GM18861 (cell line): Measurements from ENCODE around the gene CENPM.

Source experiments
- ATAC-seq: cut with Tn5 transposase; IDR thresholded peaks from one replicate; pipeline ENCODE4 v1.9.1; 2021; ENCODE audit not compliant: unreplicated experiment

CENPM gene

DNA sequence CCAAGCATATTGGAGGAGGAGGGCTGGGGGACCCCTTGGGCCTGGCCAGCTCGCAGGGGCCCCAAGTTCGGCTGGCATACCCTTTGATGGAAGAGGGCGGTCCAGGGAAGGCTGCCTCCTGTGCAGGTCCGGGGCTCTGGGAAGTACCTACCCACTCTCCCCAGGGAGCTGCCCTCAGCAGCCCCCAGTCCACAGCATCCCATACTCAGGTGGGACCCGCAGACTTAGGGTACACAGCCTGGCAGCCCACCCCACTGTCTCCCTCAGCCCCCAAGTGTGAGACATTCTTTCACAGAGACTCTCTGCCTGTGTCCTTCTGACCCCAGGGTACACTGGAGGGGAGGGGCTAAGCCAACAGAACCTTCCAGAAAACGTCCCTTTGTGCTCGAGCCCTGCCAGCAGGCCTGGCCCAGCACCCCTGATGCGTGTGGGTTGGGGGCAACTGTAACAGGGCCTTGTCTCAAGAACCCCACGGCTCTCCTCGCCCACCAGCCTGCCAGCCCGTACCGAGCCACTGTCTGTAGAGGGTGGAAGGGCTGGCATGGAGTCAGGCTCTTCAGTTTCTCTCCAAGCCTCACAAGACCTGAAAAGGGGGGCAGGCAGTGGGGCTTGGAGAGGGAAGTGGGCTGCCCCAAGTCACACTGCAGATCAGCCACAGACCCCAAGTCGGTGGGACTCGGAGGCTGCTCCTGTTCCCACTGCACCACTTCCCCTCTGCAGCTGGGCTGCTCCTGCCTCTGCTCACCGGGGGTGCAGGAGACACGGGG lies 13.4 kb downstream of the CENPM start:
- ATAC-seq: no peak

DNA sequence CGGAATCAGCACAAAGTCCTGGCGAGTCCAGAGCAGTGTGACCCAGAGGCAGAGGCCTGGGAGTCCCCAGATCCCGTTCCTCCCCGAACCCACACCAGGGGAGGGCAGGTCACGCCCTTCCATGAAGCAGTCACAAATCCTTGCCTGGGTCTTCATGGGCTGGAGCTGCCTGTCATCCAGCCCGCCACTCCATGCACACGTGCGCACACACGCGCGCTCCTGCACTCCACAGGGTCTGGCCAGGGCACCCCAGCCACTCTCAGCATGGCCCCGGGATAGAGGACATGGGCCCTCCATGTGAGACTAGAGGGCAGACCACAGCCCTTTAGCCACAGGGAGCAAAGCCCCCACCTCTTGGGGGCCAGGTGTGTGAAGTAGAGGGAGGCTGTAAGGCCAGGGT lies 14.6 kb downstream of the CENPM start:
- no peak for ATAC-seq

DNA sequence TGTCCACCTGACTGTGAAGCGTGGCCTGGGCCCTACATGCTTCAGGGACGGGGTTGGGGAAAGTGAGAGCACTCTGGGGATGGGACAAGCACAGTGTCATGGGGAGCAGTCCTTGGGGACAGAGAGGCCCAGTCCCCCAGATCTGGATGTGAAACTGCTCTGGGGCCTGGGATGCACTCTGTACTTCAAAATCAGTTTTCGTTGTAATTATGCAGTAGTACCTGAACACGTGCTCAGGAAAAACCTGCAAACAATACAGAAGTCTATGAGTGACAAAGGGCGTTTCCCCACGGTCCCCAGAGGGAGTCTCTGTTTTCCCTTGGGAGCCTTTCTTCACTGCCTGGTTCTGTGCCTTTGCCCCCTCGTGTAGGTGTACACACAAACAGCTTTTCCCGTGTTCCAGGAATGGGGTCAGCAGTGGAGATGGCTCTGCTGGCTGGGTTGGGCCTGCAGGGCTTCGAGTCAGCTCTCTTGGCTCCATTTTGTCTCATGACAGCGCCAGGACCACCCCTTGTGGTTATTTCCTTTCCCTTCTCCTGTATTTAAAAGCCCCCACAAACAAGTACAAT lies 15.2 kb downstream of the CENPM start:
- ATAC-seq: peak; percentile 28

DNA sequence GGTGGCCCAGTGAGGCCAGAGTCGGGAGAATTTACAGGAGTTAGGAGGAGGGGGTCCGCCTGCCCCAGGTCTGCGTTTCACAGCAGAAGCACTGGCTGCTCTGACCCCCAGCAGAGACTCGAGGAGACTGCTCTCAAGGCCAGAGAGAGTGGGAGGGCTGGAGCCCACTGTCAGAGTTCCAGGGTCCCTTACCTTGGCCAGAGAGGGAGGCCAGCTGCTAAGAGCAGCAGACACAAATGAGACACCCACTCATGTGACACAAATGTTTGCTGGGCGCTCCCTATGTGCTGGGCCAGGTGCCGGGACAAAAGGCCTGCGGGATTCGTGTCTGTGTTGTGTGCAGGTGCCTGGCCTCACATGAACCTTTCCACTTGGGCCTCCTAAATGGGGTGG lies 17.5 kb downstream of the CENPM start:
- no peak for ATAC-seq

DNA sequence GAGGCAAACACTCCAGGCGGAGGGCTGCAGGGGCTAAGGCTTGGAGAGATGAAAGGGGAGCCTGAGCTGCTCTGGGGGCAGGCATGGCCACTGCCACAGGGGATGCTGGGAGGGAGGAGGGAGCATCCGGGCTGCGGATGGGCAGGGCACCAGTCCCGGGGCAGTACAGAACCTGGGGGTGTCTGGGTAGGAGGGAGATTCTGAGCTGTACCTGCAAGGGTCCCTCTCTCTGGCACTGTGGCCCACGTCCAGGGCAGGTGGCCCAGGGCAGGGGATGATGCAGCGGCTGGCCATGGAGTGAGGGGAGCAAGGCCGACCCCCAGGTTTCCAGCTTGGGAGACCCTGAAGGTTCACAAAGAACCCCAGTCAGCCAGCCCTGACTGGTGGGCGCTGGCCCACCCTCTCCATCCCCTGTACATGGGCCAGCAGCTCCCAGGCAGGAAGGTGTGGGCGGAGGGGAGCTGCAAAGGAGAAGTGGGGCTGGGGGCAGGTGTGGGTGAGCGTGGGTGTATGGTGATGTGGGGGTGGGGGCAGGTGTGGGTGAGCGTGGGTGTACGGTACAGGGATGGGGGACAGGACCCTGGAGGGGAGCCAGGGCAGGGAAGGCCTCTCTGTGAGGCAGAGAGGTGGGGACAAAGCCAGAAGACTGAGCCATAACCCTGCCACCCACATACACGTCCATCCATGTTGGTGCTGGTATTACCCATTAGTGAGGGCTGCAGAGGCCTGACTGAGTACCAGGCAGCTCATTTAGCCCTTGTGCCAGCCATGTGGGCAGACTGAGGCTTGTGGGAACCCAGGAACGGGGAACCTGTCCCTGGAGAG lies 18.1 kb downstream of the CENPM start:
- ATAC-seq: no peak

DNA sequence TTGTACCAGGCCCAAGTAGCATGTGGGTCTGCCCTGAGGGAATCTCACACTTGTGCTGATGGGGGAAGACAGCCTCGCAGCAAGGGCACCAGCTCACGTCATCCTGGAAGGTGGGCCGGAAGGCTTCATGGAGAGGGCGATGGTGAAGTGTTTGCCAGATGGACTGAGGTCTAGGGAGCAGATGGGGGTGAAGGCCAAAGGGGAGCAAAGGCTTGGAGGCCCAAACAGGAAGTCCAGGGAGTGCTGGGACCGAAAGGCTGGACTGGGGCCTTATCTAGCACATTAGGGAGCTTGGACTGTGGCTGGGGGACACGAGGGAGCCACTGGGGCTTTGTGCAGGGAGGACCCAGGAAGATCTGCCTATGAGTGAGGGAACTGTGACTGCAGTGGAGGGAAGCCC lies 19.1 kb downstream of the CENPM start:
- ATAC-seq: no peak

DNA sequence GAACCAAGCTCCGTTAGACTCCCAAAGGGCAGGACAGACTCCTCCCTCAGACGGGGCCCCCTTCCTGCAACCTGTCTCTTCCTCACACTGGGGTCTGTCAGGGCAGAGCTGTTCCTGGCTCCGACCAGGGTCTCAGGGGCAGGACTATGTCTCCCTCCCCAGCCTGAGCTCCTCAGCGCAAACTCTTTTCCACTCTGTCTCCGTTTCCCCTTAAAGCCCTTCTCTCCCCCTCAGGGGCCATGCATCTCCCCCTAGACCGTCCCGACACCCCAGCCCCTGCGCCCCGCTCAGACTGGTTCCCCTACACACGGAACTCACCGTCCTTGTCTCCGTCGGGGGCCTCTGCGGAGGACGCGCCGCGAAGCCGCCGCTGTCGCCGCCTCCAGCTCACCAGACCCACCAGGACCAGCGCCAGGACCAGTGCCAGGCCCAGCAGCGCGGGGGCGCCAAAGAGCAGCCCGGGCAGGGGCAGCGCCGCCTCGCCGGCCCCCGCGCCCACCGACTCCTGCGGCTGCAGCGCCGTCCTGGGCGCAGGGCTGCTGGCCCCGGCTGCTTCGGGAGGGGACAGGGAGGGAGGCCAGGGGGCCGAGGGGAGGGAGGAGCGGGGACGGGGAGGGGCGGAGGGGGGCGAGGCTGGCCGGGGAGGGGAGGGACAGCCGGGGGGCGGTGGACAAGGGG lies 21.0 kb downstream of the CENPM start:
- ATAC-seq: peak; percentile 20

DNA sequence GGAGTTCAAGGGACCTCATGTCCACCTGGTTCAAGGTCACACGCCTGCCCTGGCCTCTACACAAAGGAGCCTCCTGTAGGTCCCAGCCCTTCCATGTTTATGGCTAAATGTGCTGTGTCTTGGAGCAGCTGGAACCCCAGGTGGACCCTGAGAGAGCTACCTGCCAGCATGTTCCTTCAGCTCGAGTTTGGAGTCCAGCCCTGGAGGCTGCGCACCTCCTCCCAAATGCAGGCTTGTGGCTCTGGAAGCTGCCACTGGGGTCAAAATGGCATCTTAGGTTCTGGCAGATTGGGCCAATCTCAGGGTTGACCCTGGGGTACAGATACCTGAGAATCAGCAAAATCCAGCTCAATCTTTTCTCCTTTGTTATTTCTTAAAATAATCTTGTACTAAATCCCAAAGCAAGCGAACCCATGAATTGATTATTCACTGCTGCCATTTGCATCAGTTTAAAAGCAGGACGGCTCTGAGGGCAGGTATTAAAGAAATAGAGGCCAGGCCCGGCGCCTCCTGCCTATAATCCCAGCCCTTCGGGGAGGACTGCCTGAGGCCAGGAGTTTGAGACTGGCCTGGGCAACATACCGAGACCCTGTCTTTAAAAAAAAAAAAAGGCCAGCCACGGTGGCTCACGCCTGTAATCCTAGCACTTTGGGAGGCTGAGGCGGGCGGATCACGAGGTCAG lies 23.2 kb downstream of the CENPM start:
- no peak for ATAC-seq

DNA sequence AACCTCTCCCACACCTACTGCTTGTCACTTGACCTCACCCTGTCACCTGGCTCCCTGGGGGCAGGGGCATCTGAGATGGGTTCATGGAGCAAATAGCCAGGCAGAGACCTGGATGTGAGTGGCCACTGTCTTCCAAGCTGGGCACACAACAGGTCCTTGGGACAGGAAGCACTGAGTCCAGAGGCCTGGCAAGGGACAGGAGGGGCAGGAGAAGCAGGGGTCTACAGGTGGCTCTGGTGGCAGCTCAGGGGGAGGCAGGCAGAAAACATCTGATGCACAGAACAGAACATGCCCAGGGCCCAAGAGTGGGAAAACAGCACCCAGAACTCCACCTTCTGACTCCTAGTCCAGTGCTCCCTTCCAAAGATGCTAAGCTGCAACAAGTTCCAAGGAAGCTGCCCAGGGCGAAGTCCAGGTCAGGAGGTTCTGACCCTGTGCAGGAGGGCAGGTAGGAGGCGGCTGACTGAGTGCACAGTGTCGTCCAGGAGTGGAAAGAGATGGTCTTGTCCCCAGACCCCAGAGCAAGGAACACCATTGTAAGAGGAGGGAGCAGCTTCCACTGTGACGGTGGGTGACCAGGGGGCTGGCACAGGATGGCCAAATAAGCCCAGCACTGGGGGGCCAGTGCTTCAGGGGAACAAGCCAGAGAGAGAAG lies 23.9 kb downstream of the CENPM start:
- ATAC-seq: no peak

DNA sequence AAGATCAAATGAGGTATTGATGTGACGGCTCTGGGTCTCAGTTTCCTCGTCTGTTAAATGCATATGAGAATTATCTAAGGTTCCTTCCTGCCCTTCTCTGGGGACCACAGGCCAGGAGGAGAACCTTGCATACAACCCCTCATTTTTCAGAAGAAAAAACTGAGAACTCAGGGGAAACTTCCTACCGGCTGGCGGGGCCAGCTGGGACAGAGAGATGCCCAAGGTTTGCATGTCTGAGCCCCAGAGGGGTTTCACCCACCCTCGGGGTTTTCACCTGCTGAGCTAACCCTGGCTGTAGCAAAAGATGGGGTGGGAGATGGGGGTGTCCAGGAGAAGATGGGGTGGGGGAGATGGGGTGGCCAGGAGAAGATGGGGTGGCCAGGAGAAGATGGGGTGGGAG lies 24.6 kb downstream of the CENPM start:
- no peak for ATAC-seq

DNA sequence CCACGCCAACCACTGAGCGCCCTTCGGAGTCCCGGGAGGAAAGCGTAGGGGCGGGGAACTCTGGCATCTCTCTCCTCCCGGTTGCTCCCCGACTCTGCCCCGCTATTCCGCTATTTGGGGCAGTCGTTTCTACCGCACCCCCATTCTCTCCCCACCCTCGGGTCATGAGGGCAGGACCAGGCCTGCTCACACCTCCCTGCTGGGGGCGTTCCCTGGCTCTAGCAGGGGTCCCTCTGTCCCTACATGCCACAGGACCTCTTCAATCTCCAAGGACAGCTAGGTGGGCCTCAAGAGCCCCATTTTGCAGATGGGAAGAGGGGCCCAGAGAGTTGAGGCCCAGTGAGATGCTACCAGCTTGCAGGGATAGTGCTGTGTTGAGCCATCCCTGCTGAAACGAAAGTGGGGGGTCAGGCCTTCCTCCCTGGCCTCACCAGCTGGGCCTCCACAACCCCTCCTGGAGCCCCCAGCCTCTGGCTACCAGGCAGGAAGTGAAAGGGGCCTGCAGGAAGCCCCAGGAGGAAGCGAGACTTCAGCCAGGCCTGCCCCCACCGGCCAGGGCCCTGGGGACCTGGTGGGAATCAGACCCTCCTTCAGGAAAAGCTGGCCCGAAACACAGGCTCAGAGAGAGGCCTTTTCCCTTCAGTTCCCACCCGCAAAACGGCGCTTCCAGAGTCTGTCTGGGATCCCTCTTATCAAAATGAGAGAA lies 26.5 kb downstream of the CENPM start:
- ATAC-seq: peak; percentile 16

DNA sequence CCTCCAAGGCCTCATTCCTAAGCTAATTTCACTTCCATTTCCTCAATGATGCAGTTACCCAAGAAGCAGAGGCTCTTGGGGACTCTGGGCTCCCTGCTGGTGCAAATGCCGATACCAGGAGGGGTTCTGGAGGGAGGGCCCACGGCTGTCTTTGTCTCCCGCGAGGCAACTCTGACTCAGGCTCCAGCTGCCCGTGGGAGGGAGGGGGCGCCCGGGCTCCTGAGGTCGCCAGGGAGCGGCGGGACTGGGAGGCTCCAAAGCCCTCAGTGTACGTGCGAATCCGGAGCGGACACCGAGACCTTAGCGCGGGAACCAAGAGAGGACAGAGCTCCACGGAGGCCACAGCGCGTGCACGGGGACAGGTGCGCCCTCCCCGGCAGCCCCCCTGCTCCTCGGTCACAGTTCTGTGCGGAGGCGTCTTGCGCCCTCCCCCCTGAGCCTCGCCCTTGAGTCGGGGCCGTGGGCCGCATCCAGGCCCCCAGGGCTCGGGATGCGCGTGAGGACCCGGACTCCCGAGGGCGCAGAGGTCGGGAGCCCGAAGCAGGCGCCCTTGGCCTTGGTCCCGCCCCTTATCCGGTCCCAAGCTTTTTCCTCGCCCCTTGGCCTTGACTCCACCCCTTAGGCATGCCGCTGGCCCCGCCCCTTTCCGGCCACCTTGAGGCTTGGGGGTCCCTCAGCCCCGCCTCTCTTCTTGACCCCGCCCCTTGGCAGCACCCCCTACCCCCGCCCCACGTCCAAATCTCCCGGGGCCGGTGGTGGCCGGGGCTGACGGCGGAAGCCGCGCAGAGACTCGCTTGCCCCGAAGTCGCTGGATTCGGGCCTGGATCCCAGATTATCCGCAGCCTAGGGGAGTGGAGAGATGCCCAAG lies 27.4 kb downstream of the CENPM start:
- ATAC-seq: peak; percentile 34

DNA sequence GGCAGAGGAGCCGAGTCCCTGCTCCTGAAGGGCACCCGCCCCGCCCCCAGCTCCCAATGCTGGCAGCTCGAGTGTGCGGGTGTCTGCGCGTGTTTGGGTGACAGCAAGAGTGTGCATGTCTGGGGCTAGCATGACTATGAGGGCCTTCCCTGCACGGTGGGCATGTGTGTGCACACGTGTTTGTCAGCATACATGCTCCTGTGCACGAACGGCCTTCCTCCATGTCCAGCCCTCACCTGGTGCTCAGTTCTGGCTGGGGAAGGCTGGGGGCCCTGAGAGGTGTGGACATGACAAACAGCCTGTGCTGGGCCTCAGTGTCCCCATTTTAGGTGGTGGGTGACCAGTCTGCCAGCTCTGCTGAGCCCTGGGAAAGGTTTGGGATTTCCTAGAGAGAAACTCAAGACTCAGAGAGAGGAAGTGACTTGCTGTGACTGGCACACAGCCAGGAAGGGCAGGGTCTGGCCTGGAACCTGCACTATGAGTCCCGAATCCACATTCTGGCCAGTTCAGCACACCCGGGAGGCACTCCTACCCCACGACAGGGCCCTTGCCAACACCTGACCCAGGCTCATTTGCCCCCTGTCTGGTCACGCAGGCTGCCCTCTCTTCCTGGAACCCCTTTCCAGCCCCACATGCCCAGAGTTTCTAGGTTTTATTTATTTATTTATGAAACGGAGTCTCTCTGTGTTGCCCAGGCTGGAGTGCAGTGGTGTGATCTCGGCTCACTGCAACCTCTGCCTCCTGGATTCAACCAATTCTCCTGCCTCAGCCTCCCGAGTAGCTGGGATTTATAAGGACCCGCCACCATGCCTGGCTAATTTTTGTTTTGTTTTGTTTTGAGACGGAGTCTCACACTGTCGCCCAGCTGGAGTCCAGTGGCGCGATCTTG lies 28.8 kb downstream of the CENPM start:
- ATAC-seq: no peak

DNA sequence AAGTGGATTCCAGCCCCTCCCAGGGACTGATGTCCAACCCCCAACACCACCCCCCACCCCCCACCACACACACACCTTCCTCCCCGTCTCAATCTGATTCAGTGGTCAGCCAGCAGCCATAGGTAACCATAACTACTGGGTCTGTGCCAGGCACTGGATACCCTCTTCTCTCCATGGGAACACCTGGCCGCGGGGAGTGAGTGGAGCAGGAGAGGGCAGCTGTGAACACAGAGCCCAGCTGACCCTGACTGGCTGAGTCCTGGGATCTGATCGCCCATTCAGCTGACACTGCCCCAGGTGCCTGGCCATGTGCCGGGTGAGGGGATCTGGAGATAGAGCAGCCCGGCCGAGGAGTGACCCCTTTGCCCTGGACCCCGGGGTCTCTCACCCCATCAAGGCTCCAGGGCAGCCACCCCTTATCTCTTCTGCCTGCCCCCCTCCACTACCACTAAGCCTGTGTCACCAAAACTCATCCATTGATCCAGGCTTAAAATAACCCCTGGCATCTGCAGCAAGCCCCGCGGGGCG lies 29.5 kb downstream of the CENPM start:
- ATAC-seq: no peak

DNA sequence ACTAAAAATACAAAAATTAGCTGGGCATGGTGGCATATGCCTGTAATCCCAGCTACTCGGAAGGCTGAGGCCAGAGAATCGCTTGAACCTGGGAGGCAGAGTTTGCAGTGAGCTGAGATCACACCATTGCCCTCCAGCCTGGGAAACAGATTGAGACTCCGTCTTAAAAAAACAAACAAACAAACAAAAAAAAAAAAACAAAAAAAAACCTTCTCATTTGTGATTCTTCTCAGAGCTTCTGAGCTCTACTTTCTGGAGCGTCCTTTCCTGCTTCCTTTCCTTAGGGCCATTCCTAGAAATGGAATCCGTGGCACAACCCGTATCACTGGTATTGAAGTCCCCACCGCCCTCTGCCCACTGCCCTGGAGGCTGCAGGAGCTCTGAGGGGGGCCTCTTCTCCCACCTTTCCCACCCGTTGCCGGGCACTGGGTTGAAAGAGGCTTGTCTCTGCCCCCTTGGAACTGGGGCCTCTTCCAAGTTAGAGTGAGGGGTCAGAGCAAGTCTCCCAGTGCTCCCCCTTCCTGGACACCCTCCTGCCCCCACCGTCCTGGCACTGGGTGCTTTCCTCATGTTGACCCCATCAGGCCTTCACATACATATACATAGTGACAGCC lies 30.1 kb downstream of the CENPM start:
- ATAC-seq: no peak

DNA sequence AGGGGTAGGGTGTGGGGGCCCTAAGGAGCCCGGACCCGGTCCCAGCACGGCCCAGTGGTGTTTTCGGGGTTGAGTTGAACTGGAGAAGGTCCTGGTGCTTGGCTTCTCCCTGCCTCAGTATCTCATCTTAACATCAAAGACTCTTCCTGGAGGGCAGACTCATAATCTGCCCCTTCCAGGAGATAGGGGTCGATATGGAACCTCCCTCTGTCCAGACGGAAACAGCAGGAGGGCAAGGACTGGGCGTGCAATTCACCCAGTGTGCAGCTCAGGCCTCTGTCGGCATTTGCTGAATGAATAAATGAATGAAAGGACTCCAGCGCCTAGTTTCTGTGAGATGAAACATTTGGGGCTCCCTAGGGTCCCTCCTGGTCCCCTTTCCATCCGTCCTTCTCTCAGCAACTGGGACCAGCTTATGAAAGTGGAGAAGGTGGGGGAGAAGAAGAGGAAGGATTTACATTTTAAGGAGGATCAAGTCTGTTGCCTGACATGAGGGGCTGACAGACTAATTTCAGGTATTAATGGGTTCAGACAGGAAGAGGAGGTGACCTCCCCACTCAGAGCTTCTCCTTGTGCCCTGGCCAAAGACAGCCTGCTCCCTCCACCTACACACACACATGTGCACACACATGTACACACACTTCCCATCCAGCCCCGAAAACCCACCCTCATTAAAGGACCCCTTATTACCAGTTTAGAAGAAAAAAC lies 31.0 kb downstream of the CENPM start:
- ATAC-seq: no peak
